Camera-type eye (tissue), 1 donor: ENCODE data around the gene DMAC2. TPM values are rescaled to one million over a fixed set of nuclear protein-coding genes. Genes with fewer than 3 reads are reported as not detected.

Experiments used
- total RNA-seq: library from RNA; depleted of rRNA; stranded (reverse); fragments of >200 nt; gene quantifications from one replicate; pipeline ENCODE4 v1.2.3, GENCODE V29; 2014

DMAC2 gene
- 26.0 TPM for total RNA-seq

DNA sequence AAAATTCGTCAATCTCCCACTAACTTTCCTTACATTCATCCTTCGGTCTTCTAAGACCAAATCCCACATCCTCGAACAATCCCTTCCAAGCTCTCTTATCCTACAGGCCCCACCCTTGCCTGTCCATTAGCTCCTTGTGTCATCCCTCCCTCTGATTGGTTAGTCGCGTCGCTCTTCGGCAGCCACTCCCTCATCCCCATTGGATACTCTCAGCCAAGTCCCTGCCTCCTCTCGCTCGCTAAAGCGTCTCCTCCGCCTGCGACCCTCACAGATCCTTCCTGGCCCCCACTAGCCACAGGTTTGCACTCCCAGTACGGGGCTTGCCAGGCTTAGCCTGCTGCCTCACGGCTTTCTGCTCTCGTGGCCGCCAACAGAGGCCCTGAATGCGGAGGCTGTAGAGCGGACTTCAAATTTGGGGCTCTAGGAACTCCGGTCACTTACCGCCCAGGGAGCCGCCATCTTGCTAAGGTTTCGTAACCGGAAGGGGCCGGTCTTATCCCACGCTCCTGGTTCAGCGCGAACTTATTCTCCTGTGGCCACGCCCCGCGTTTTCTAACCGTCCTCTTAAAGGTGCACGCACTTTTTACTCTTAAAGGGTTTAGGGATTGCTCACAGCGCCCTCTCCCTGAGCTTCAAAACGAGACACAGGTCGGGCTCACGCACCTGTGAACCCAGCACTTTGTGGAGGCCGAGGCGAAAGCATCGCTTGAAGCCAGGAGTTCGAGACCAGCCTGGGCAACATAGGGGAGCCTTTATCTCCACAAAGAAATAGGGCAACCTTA is at the start of gene DMAC2:
Gene DMAC2 (minus strand): TSS at position 472 of the 782 bp plus-strand sequence. CDS start 13 bp downstream, at position 459.

GRCh38 chr19:41442473-41443355 is 3.0 kb upstream of the DMAC2 start, which contains the start of gene ERICH4:
TSS of gene ERICH4 (plus strand) at chr19:41443156. CDS start at chr19:41443170, 14 bp downstream.

GRCh38 chr19:41426952-41427646 is 12.6 kb downstream of the DMAC2 start, which contains the start of gene B3GNT8:
TSS of gene B3GNT8 (minus strand) at chr19:41427374. CDS start at chr19:41426778, 596 bp downstream.

GRCh38 chr19:41397086-41398049 is 42.3 kb downstream of the DMAC2 start, which contains the start of the genes BCKDHA and EXOSC5:
TSS of gene BCKDHA (plus strand) at chr19:41397818. CDS start at chr19:41397828, 10 bp downstream.
TSS of gene EXOSC5 (minus strand) at chr19:41397359. CDS start at chr19:41397328, 31 bp downstream.

Other genes with a start within 250 kb of the DMAC2 start
- gene CYP2S1, start 246.7 kb downstream of the DMAC2 start, total RNA-seq: 1.5 TPM
- 46.5 TPM for gene AXL, start 220.7 kb downstream of the DMAC2 start, total RNA-seq
- gene HNRNPUL1, start 175.5 kb downstream of the DMAC2 start, total RNA-seq: 172 TPM
- 17.5 TPM for gene CCDC97, start 129.7 kb downstream of the DMAC2 start, total RNA-seq
- 15.0 TPM for gene TGFB1, start 86.0 kb downstream of the DMAC2 start, total RNA-seq
- gene B9D2, start 75.8 kb downstream of the DMAC2 start, total RNA-seq: 8.9 TPM
- gene TMEM91, start 63.4 kb downstream of the DMAC2 start, total RNA-seq: 43.9 TPM
- gene EXOSC5, start 42.6 kb downstream of the DMAC2 start, total RNA-seq: 7.3 TPM
- gene BCKDHA, start 42.1 kb downstream of the DMAC2 start, total RNA-seq: 60.0 TPM
- gene B3GNT8, start 12.5 kb downstream of the DMAC2 start, total RNA-seq: 1.9 TPM
- gene ERICH4, start 3.2 kb upstream of the DMAC2 start, total RNA-seq: not detected
- 2.1 TPM for gene CEACAM21, start 136.3 kb upstream of the DMAC2 start, total RNA-seq
- 0.44 TPM for gene CEACAM4, start 187.2 kb upstream of the DMAC2 start, total RNA-seq
- 3.4 TPM for gene CEACAM7, start 248.4 kb upstream of the DMAC2 start, total RNA-seq